ENCODE results near the gene TTPAL. TPM values are rescaled to one million over a fixed set of nuclear protein-coding genes. Genes with fewer than 3 reads are reported as not detected.

The TTPAL gene
- total and polyA plus RNA-seq, 2 of the 4 experiments (the other 2 are of a cell fraction): 8.2 to 18.1 TPM

GRCh38 chr20:44481719-44482416 lies 6.2 kb downstream of the TTPAL start:
- no peak overlapping the region for H2BK5ac ChIP-seq (ENCODE audit: low read depth, low read length, poor library complexity, severe bottlenecking)
- H3K4me3 ChIP-seq (ENCODE audit: insufficient read depth, low read depth, low read length): no peak overlapping the region
- H3K4me2 ChIP-seq (ENCODE audit: low read depth, low read length): no peak overlapping the region
- H3K23ac ChIP-seq (ENCODE audit: low read depth, low read length): no peak overlapping the region
- H2AK5ac ChIP-seq (ENCODE audit: low read depth, low read length): no peak overlapping the region
- no peak overlapping the region for H4K5ac ChIP-seq (ENCODE audit: low read depth, low read length)
- H3K79me1 ChIP-seq (ENCODE audit: low read depth in 1 of 2, low read length in 2 of 2): peaks cover 18 to 41% of the 10 kb centered on the region in 2 experiments
- TF ChIP-seq RFX5 (IDR thresholded peaks at IDR 0.05; ENCODE audit: low read depth, low read length) (no peak), SMC3 (IDR thresholded peaks at IDR 0.05; ENCODE audit: low read depth, low read length) (no peak), RAD21 (IDR thresholded peaks at IDR 0.05; ENCODE audit: low read length) (no peak), MAZ (IDR thresholded peaks at IDR 0.05; ENCODE audit: borderline replicate concordance, low read depth, low read length) (no peak)
- ATAC-seq (ENCODE audit: low read depth): no peak
- H3K27me3 ChIP-seq (ENCODE audit: control insufficient read depth, insufficient read depth, low read length): no peaks in the 10 kb centered on the region
- no peak overlapping the region for H2BK20ac ChIP-seq (ENCODE audit: low read depth, low read length)
- no peak overlapping the region for H3K27ac ChIP-seq (ENCODE audit: insufficient read depth, low read length)
- intact Hi-C loops (cut with micrococcal nuclease) (no loop called here), dilution Hi-C loops (cut with HindIII; ENCODE audit: low sequenced_read_pairs, unreplicated experiment) (no loop called here), in situ Hi-C loops (cut with MboI; ENCODE audit: low sequenced_read_pairs) (loop anchor here (25.0 kb wide), 1 partner anchor 1305 kb away; the partner anchor contains the start of genes DNTTIP1 and WFDC3)
- H3K9me3 ChIP-seq (ENCODE audit: control insufficient read depth, insufficient read depth, low read length): no peaks in the 10 kb centered on the region
- no peaks in the 10 kb centered on the region; the same call in 1 of the 2 replicates for H4K20me1 ChIP-seq (ENCODE audit: insufficient read depth, low read length)
- no peak overlapping the region for H2BK15ac ChIP-seq (ENCODE audit: low read depth, low read length)
- H3K56ac ChIP-seq (ENCODE audit: extremely low read depth, insufficient read depth, low read length): no peak overlapping the region
- WGBS, 2 experiments (ENCODE audit: extremely low coverage in 2 of 2, insufficient read length in 1 of 2): 60% methylated on average over 2 of the region's 6 CpGs; no CpG with 5 or more reads in 1 of the 2 experiments
- ChIA-PET CTCF (no interaction called here), POLR2A (ENCODE audit: unreplicated experiment) (no interaction called here)
- no peak overlapping the region for H2BK120ac ChIP-seq (ENCODE audit: low read depth, low read length)
- H2AFZ ChIP-seq (replicated peaks; ENCODE audit: low read length, poor library complexity): no peak overlapping the region
- H4K8ac ChIP-seq (ENCODE audit: low read depth in 2 of 2, low read length in 2 of 2): no peak overlapping the region
- no peak for DNase-seq
- no peak overlapping the region for H2AK9ac ChIP-seq (replicated peaks; ENCODE audit: low read depth, low read length, poor library complexity)
- H4K91ac ChIP-seq (ENCODE audit: insufficient read depth, low read depth, low read length): no peak overlapping the region
- no peak overlapping the region for H3K14ac ChIP-seq (replicated peaks; ENCODE audit: low read depth, low read length)
- H3K9me1 ChIP-seq (ENCODE audit: insufficient read depth, low read length): peaks cover 5% of the 10 kb centered on the region; the same call in 1 of the 2 replicates
- peaks cover 32% of the 10 kb centered on the region for H3K36me3 ChIP-seq (ENCODE audit: control insufficient read depth, insufficient read depth, low read length)
- H3K18ac ChIP-seq (ENCODE audit: low read depth, low read length): no peak overlapping the region
- BruUV-seq (replicated peaks): no TSS peak
- no peak overlapping the region for H3K4ac ChIP-seq (ENCODE audit: low read depth, low read length)
- peaks cover 2% of the 10 kb centered on the region; the same call in 1 of the 2 replicates for H3K4me1 ChIP-seq (ENCODE audit: control insufficient read depth, insufficient read depth, low read length)
- H3K9ac ChIP-seq (ENCODE audit: low read depth, low read length): no peak overlapping the region

Measured in IMR-90 (cell line).